GM12873 (cell line): ENCODE measurements around the gene SLC7A1.

Experiments used
- TF ChIP-seq, protein P1 (sequence below): IDR thresholded peaks from 2 replicates; pipeline ENCODE4 v1.5.1; 2012; ENCODE audit warnings: low read depth, mild to moderate bottlenecking, moderate library complexity, low read length, control low read depth; ENCODE audit not compliant: insufficient read depth; ENCODE audit errors: missing control alignments

The SLC7A1 gene

DNA sequence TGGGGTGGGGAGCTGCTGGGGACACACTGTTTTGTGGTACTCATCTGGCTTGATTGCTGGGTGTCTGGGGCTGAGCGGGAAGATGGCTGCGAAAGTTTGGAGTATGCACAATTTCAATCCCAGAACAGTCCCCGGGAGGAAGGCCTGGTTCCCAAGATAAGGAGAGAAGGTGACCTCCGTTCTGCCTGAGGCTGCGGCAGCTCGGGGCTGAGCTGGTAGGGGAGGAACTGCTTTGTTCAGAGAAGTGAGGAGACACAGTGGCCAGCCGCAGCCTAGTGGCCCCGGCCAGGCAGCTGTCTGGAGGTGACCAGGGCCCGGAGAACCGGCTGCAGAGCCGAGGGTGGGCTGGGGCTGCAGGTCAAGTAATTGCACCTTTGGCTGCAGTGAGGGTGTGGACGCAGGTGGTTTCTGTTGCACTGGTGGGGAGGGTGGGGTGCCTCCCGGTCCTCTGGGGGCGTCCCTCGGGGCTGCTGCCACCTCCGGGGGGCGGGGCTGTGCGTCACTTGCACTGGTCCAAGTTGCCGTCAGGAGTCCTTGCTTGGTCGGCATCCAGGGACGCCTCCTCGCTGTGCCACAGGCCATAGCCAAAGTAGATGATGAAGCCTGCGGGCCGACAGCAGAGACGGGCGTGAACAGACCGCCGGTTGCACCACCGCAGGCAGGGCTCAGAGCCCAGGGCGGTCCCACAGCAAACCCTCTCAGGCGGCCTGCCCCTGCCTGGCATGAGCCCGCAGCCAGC lies 81.3 kb downstream of the SLC7A1 start:
- TF ChIP-seq, protein P1, sequence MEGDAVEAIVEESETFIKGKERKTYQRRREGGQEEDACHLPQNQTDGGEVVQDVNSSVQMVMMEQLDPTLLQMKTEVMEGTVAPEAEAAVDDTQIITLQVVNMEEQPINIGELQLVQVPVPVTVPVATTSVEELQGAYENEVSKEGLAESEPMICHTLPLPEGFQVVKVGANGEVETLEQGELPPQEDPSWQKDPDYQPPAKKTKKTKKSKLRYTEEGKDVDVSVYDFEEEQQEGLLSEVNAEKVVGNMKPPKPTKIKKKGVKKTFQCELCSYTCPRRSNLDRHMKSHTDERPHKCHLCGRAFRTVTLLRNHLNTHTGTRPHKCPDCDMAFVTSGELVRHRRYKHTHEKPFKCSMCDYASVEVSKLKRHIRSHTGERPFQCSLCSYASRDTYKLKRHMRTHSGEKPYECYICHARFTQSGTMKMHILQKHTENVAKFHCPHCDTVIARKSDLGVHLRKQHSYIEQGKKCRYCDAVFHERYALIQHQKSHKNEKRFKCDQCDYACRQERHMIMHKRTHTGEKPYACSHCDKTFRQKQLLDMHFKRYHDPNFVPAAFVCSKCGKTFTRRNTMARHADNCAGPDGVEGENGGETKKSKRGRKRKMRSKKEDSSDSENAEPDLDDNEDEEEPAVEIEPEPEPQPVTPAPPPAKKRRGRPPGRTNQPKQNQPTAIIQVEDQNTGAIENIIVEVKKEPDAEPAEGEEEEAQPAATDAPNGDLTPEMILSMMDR = no peak

DNA sequence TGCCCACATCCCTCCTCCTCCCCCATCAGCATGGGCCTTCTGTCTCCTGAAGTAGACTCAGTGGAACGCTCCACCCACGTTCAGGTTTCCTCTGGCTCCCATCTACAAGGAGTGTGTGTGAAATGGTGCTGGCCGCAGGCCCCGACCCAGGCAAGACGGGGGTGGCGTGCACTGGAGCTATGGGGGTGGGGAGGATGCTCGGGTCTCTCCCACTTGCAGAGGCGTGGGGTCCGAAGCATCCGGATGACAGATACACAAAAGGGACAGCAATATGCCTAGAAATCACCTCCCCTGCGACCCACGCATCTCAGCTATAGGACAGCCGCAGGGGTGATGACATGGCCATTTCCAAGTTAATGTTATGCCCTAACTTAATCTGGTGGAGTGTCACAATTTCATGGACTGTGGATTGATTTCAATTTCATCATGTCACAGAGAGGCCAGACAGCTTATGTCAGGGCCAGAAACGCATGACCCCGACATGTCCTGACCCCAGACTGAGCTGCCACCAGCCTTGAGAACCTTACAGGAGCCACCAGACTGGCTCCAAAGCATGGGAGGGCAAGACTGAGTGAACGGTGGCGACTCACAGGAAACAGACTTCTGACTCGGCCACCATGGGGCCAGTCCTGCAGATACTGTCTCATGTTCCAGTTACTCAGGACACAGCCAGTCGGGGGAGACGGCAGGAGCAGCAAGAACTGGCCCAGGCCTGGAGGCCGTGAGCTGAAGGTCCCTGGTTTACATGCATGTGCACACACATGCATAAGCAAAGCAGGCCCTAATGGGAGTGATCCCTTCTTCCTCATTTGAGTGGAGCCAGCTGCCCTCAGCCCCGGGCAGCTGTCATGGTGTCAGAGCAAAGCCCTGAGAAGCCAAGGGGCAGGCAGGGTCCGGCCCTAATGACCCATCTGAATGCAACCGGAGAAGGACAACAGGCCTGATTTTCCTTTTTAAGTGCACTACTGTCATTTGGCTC lies 82.2 kb downstream of the SLC7A1 start:
- TF ChIP-seq, protein P1 = no peak

DNA sequence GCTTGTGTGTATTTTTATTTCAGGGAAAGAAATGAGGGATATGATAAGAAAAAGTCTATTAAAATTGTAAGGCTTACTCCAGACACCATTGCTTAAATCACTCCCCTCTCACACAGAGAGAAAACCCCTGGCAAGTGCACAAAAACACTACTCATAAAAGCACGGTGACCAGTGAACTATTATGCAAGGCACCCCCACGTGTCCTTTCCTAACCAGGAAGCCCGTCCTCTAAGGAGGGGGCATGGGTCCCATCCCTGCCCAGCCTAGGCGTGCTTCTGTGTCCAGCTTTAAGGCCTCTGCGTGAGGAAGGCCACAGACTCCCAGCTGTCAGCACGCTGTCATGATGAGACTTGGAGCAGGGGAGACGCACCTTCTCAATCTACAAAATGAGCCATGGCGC lies 83.5 kb downstream of the SLC7A1 start:
- TF ChIP-seq, protein P1 = no peak

DNA sequence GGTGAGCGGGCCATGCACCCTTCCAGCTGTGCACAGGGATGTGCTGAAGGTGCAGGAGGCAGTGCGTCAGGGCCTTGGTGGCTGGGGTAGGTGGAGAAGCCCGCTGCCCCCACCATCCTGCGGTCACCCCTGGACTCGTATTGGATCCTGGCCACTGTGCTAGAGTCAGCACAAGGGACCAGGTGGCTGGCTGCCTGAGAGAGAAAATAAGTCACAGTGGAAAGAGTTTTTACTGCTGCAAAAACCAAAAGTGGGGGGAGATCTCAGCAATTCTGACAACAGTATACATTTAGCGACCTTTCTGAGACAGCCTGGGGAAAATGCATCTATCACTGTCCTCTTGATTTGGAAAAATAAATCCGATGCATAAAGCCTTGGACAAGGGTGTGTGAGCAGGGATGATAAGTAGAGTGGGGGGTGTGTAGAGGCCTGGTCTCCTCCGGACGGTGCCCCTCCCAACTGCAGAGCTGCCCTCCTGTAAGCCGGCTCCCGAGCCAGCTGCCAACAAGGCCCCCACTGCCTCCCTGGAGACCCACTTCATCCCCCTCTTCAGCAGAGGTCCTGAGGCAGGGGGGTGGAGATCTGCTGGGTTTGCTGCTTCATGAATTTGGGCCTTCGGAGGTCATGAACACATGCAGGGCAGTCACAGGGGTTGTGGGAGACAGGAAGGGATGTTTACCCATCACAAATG lies 84.2 kb downstream of the SLC7A1 start:
- TF ChIP-seq, protein P1 = no peak

DNA sequence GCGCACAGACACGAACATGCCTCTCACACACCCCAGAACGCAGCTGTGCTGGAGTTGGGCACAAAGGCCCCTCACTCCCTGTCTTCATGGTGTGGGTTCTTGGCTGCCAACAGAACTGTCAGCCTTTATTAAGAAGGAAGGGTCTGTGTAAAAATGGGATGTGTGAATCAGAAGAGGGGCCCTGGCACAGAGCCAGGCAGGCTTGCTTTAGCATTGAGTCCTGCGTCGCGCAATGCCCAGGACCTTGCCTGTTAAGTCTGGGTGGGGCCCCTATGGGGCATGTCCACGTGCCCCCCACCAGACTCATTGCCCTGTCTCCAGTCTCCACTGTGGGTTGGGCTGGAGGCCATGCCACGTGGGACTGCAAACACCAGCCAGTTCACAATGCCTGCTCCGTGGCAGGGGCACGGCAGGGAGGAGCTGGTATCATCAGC lies 84.8 kb downstream of the SLC7A1 start:
- TF ChIP-seq, protein P1 = no peak

DNA sequence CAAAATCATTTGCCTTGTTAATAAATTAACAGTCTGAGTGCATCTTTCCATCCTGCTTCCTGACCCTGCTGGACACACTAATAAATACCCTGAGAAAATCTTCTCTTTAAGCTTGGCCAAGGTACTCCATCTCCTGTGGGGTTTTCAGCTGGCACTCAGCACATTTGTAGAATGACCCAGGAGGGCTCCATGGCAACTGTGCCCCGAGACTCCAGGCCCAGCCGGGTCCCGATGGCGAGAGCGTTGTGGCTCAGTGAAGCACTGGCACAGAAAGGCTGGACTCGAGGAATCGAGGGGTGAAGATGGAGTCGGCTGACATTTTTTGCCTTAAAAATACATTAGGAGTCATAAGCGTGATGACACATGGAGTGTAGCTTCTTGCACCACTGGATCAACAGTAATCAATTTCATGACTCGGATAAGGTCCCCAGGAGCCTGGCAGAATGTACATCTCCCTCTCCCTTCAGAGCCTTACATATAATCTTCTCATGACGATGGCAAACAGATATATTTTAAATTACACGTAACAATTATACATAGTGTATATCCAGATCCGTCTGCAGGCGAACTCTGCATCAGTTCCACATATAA lies 85.4 kb downstream of the SLC7A1 start:
- TF ChIP-seq, protein P1 = no peak

DNA sequence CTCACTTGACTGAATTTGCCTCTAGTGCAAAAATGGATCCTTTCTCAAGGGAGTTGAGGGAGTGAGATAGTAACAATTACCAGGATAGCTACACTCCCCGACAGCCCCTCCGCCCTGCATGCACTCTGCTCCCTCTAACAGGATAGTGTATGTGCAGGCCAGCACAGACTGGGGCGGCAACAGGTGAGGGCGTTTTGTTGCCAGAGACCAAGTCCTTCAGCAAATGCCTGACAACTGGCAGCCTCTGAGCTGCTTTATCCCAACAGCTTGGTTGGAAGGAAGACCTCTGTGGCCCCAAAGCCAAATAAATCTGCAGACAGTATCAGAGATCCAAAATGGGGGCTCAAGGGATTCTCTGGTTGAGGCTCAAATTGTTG lies 86.6 kb downstream of the SLC7A1 start:
- TF ChIP-seq, protein P1 = no peak
